ENCODE measurements around the gene CERS3.
"Not testable (repeated sequence)": the region's sequence is repeated elsewhere in the genome, so short reads cannot be mapped to it uniquely, and the experiment has no call there.

CERS3 gene

DNA sequence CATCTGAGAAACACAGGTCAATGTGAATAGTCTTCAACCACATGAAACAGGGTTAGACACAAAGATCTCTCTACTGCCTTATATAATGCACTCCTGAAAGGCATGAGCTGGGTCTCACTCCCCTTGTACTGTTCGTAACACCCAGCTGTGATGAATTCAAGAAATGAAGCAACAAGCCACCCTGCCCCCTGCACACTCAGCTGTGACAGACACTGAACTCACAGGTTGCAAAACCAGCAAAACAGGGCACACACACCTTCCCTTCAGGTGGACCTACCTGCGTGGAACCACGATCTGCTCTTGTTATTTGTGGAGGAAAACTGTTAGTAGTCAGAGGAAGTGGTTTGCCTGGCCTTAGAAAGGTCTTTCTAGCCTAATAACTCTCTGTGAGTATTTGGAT lies 64.5 kb downstream of the CERS3 start:
- DNase-seq, result no peak

DNA sequence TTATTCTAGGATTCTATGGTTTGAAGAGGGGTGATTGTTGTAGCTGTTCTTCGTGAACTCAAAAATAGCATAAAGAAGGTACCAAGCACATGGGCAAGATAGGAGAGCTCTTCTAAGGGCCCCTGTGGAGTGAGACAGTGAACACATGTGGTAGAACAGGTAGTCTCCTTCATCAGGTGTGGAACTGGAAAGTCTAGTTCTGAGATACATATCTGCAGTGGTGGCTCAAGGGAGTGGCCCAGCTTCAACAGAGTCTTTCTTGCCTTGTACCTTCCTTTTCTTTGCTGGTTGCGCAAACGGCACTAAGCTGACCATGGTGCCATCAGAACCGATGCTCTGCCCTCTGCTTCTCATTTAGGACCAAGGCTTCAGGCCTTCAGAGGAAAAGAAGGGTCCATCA lies 65.2 kb downstream of the CERS3 start:
- no peak for DNase-seq

DNA sequence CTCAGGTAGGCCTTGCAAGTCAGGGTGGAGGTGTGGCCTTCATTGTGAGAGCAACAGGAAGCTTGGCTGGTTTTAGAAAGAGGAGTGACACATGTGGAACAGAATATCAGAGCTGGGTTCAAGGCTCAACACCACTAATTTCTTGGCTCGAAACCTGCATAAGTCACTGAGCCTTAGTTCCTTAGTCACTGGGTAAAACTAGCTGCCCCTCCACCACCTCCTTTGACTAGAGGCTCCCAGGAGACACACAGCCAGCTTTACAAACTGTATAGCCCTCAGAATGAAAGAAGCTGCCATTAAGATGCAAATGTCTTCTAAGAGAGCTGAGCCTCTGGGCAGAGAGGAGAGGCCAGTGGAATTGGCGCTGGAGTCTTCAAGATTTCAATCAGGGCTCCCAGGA lies 67.7 kb downstream of the CERS3 start:
- no peak for DNase-seq

DNA sequence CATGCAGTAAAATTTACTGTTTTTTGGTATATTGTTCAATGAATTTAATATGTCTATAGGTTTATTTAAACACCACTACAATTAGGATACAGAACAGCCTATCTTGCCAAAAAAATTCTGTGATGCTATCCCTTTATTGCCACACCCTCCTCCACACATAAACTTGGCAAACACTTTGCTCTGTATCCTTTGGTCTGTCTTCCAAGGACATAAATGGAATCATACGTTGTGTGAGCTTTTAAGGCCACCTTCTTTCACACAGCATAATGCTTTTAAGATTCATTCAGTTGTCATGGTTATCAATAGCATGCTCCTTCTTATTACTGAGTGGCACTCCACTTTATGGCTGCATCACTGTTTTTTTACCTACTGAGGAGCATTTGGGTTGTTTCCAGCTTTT lies 71.5 kb downstream of the CERS3 start:
- no peak for DNase-seq

GRCh38 chr15:100454148-100454547 lies 74.6 kb downstream of the CERS3 start:
- no peak for DNase-seq

DNA sequence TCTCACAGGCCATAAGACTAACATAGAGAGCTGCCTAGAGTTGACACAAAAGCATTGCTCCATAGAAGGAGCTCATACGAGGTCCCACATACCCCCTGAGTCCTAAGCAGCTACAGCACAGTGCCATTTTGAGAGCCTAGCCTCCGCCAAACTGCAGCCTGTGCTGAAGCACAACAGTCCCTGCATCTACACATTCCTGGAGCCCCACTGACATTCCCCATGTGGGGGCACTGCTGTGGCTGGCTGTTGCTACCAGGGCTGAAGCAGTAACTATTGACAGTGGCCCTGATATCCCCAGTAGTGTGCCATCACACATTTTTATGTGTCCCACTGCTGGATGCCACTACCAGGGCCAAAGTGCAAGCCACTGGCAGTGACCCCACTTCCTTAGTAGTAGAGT lies 80.3 kb downstream of the CERS3 start:
- DNase-seq, result no peak

- not testable (repeated sequence) for DNase-seq
These were observed 87.7 kb downstream of the CERS3 start for GRCh38 chr15:100441063-100441462.

DNA sequence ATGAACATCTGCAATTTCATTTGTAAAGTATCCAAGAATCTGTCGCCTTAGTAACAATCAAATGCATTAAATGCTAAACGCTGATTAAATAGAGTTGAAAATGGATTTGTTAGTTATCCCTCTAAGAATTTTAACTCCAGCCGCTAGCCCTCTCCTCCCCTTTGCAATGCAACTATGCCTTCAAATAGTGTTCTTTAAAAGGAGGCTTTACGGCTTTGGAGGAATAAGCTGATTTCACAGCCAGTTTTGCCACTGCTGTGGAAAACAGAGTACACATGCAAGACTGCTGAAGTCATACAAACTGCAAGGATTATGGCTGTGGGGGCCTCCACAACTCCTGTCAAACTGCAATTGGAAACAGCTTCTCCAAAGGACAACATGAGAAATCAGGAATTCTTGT lies 89.2 kb downstream of the CERS3 start:
- DNase-seq, result no peak

- peak; percentile 25 for DNase-seq
These were observed 90.2 kb downstream of the CERS3 start for GRCh38 chr15:100438570-100438969.

- no peak for DNase-seq
These were observed 91.5 kb downstream of the CERS3 start for GRCh38 chr15:100437261-100437660.

DNA sequence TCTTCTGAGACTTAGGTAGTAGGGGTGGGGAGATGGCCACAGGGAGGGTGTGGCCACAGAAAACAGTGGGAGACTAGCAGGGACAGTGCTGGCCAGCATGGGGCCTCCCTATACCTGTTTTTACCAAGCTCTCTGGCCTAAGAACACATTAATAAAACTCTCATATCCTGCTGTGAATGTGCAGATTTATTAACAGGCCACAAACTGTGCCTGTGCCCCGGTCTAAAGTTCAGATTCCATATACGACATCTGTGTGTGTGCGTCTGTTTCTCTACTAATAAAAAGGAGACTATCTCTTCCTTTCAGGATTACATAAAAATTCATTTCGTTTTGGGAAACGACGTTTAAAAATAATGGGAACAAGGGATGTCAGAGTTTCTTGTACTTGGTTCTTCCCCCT lies 94.2 kb downstream of the CERS3 start:
- DNase-seq, result no peak

GRCh38 chr15:100434038-100434437 lies 94.7 kb downstream of the CERS3 start:
- DNase-seq, result no peak

GRCh38 chr15:100433304-100433703 lies 95.4 kb downstream of the CERS3 start:
- no peak for DNase-seq

- DNase-seq, result peak; percentile 2
These were observed 98.3 kb downstream of the CERS3 start for GRCh38 chr15:100430411-100430810.

DNA sequence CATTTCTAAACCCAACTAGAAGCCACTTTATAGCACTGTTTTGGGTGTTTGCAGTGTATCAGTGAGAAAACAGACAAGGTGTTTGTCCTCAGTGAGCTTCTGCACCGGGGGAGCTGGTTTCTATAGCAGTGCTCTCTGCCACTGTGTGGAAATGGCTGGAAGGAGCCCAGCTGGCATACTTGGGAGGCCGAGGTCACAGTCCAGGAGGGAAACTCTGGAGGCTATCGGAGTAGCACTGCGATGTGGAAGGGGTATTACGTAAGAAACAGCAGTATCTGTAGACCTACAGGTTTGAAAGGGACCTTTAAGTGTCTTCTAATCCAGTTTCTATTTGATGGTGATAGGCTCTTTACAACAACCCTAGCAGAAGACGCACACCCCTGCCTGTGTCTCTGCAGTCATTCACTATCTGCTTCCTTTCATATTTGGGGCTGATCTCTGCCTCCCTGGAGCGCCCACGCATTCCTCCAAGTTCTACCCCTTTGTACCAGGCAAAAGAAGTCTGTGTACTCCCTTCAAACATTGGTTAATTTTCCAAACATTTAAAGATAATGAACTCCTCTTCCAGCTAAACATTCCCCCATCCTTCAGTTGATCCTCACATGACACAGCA lies 99.5 kb downstream of the CERS3 start:
- DNase-seq, result no peak

GRCh38 chr15:100426937-100427336 lies 101.8 kb downstream of the CERS3 start:
- DNase-seq, result no peak

DNA sequence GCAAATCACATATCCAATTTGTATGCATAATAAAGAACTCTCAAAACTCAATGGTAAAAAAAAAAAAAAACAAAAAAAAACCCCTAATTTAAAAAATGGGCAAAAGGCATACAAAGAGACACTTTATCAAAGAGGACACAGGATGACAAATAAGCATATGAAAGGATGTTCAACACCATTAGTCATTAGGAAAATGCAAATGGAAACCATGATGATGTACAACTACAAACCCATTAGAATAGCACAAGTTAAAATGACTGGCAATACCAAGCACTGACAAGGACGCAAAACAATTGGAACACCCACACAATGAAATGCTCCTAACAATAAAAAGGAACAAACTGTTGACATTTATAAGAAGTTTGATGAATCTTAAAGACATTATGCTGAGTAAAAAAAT lies 123.6 kb downstream of the CERS3 start:
- no peak for DNase-seq

DNA sequence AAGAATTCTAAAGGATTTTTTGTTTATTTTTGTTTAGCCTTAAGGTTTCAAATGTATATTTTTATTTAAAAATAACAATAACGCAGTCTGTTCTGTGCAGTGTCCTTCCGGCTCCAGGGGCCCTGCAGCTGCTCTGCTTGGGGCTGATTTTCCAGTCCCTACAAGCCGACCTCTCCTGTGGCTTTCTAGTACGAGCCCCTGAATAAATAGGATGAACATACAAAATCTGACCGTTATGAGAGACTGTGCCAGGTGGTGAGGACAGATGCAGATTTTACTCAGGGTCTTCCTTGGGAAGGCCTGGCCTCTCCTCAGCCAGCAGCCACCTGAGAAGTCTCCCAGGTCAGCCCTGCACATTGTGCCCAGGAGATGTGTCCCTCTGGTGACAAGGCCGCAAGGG lies 127.8 kb downstream of the CERS3 start:
- DNase-seq, result no peak

DNA sequence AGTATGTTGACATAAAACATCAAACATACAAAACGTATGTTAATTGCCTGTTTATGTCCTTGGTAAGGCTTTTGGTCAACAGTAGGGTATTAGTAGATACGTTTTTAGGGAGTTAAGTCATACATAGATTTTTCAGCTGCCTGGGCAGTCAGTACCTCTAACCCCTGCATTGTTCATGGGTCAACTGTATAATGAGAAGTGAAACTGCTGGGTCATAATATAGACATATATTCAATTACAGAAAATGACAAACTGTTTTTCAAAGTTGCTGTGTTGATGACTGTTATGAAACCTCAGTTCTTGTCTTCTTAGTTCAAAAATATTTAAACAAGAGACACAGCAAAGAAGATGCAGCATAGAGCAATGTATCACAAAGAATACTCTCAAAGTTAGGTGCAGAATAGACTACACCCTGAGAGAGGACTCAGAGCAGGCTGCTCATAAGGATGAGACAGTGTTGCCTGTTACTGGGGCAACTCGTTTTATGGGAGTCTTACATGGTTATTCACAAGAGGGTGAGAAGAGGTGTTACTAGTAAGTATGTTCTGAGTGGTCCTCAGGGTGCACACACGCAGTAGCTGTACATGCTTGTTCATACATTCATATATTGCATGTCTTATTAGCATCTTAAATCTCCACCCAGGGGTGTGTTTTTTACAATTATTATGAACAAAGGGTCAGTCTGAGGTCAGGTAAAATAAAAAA lies 133.9 kb downstream of the CERS3 start:
- no peak for DNase-seq

GRCh38 chr15:100393008-100393407 lies 135.7 kb downstream of the CERS3 start:
- DNase-seq, result no peak

DNA sequence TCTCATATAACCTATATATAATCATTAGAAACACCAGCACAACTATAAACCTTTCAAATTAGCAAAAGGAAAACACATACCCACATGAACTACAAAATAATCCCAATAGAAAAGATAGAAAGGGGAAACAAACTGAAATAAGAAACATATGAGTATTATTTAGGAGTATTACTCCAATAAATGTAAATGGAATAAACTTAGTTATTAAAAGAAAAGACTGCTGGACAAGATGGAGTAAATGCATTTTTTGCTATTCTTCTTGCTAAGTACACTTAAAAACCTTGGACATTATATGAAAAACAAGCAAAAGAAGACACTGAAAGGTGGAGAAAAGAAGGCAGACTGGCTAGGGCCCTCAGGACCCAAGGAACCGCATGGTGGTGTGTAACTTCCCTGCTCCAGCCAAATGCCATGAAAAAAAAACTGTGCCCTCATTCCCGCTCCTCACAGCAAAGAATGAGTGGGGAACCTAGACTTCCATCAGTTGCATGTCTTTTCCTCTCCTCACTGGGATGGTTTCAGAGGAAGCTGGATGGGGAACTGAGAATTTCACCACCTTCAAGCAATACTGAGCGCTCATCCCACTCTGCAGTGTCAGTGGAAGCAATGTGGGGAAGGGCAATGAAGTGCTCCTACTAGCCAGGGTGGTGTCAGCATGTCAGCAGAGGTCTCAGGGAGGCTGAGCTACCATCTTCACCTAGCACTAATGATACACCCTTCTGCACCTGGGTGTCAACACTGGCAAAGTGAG lies 143.3 kb downstream of the CERS3 start:
- DNase-seq, result no peak

DNA sequence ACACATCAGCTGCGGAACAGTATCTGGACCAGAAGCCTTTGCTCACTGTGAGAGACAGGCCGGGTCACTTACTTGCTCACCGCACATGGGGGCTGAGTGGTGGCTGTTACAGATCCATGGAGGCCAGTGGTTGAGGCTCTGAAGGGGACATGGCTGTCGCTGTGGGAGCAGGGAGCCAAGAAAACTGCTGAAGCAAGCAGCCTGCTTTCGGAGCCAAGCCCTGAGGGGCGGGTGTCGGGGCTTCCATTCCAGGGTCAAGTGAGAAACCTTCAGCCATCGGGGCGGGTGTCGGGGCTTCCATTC lies 144.7 kb downstream of the CERS3 start:
- DNase-seq, result no peak

- DNase-seq, result no peak
These were observed 145.2 kb downstream of the CERS3 start for GRCh38 chr15:100383302-100384107.
